Karpas-422 (cell line): ENCODE results near the gene HDHD5. TPM values are rescaled to one million over a fixed set of nuclear protein-coding genes. Genes with fewer than 3 reads are reported as not detected.

Source experiments
- DNase-seq: peaks from one replicate; pipeline ENCODE4 v3.0.0-alpha.2; 2015
- H2AFZ ChIP-seq: fragments of 200-600 bp; sonication (generic); 2 replicates; pipeline ENCODE4 v1.6.1; 2014; ENCODE audit warnings: antibody characterized with exemption, low read length, mixed read lengths
- H3K27ac ChIP-seq: fragments of 200-600 bp; sonication (generic); 2 replicates; pipeline ENCODE4 v1.5.1; 2014; ENCODE audit warnings: mild to moderate bottlenecking, low read length, moderate library complexity
- H3K27me3 ChIP-seq: fragments of 200-600 bp; sonication (generic); 2 replicates; pipeline ENCODE4 v1.6.1; 2014; ENCODE audit warnings: low read length, mixed read lengths
- H3K36me3 ChIP-seq: fragments of 200-600 bp; sonication (generic); 2 replicates; pipeline ENCODE4 v1.6.1; 2014; ENCODE audit warnings: low read length, mixed read lengths; ENCODE audit not compliant: insufficient read depth
- H3K4me1 ChIP-seq: fragments of 200-600 bp; sonication (generic); 2 replicates; pipeline ENCODE4 v1.6.1; 2014; ENCODE audit warnings: mild to moderate bottlenecking, low read length, mixed read lengths
- H3K4me2 ChIP-seq: fragments of 200-600 bp; sonication (generic); 2 replicates; pipeline ENCODE4 v1.6.1; 2014; ENCODE audit warnings: low read length, low read depth, mild to moderate bottlenecking; ENCODE audit not compliant: poor library complexity, severe bottlenecking
- H3K4me3 ChIP-seq: fragments of 200-600 bp; sonication (generic); 2 replicates; pipeline ENCODE4 v1.5.1; 2014; ENCODE audit warnings: mild to moderate bottlenecking, antibody characterized with exemption, low read length, mixed read lengths
- H3K79me2 ChIP-seq: fragments of 200-600 bp; sonication (generic); 2 replicates; pipeline ENCODE4 v1.6.1; 2014; ENCODE audit warnings: mild to moderate bottlenecking, low read length, mixed read lengths
- H3K9ac ChIP-seq: fragments of 200-600 bp; sonication (generic); 2 replicates; pipeline ENCODE4 v1.6.0; 2014; ENCODE audit warnings: low read length
- H3K9me2 ChIP-seq: fragments of 200-600 bp; sonication (generic), shearing (Covaris generic); replicated peaks from 2 replicates; pipeline ENCODE4 v1.6.0; 2014; ENCODE audit warnings: mild to moderate bottlenecking, low read length, moderate library complexity; ENCODE audit not compliant: insufficient read depth
- H3K9me3 ChIP-seq: fragments of 300-700, 200-600 bp; sonication (generic); 2 replicates; pipeline ENCODE4 v1.6.1; 2014; ENCODE audit warnings: low read length, mixed read lengths
- H4K20me1 ChIP-seq: fragments of 200-600 bp; sonication (generic); 2 replicates; pipeline ENCODE4 v1.6.1; 2014; ENCODE audit warnings: mild to moderate bottlenecking, antibody characterized with exemption, low read length, low read depth; ENCODE audit not compliant: insufficient read depth
- total RNA-seq: library from RNA; depleted of rRNA; stranded (reverse); fragments of >200 nt; shearing (Covaris generic); gene quantifications from 2 replicates; pipeline ENCODE4 v1.2.3, GENCODE V29; 2014; ENCODE audit warnings: low replicate concordance

Gene HDHD5
- total RNA-seq, 1 experiment from 2014 or later: 29.8 TPM

- H3K4me3 ChIP-seq: no peak within 1 kb of the TSS
- DNase-seq: no peak
- peaks cover 4% of the 10 kb centered on the region; the same call in 1 of the 2 replicates for H4K20me1 ChIP-seq
- H3K9me3 ChIP-seq: no peaks in the 10 kb centered on the region
- H3K79me2 ChIP-seq: no peaks in the 10 kb centered on the region
- H3K4me1 ChIP-seq: no peaks in the 10 kb centered on the region
- no peaks in the 10 kb centered on the region for H3K36me3 ChIP-seq
- no peak within 1 kb of the TSS for H3K27ac ChIP-seq
- no peaks in the 10 kb centered on the region for H3K9me2 ChIP-seq
- H3K27me3 ChIP-seq: no peaks in the 10 kb centered on the region
- no peak within 1 kb of the TSS for H2AFZ ChIP-seq
- peak within 1 kb of the TSS; percentile 38 for H3K4me2 ChIP-seq
- H3K9ac ChIP-seq: no peak within 1 kb of the TSS
Measured at GRCh38 chr22:17121233-17122195, 37.6 kb downstream of the HDHD5 start, which contains the start of gene TMEM121B. Gene TMEM121B, minus strand, starts transcription at chr22:17121360. Its CDS starts 233 bp downstream, at chr22:17121127.

GRCh38 chr22:17120711-17121232, 38.3 kb downstream of the HDHD5 start:
- Histone ChIP-seq H3K27ac (no peak overlapping the region), H3K9me3 (no peaks in the 10 kb centered on the region), H3K4me3 (no peak overlapping the region), H3K9me2 (no peaks in the 10 kb centered on the region), H3K27me3 (no peaks in the 10 kb centered on the region), H3K4me1 (no peaks in the 10 kb centered on the region), H3K4me2 (peak overlapping the region; percentile 38), H4K20me1 (peaks cover 4% of the 10 kb centered on the region; the same call in 1 of the 2 replicates), H3K79me2 (no peaks in the 10 kb centered on the region), H3K36me3 (no peaks in the 10 kb centered on the region), H3K9ac (no peak overlapping the region), H2AFZ (no peak overlapping the region)
- no peak for DNase-seq

- no peak overlapping the region for H2AFZ ChIP-seq
- H3K79me2 ChIP-seq: no peaks in the 10 kb centered on the region
- no peaks in the 10 kb centered on the region for H3K27me3 ChIP-seq
- no peaks in the 10 kb centered on the region for H3K36me3 ChIP-seq
- H3K4me1 ChIP-seq: no peaks in the 10 kb centered on the region
- H4K20me1 ChIP-seq: peaks cover 4% of the 10 kb centered on the region; the same call in 1 of the 2 replicates
- no peaks in the 10 kb centered on the region for H3K9me3 ChIP-seq
- no peak overlapping the region for H3K27ac ChIP-seq
- no peak overlapping the region for H3K4me3 ChIP-seq
- no peaks in the 10 kb centered on the region for H3K9me2 ChIP-seq
- peak; percentile 65 for DNase-seq
- no peak overlapping the region for H3K4me2 ChIP-seq
- H3K9ac ChIP-seq: no peak overlapping the region
Measured at GRCh38 chr22:17120281-17120680, 38.8 kb downstream of the HDHD5 start.

GRCh38 chr22:17119481-17120202, 39.4 kb downstream of the HDHD5 start:
- no peak overlapping the region for H3K4me2 ChIP-seq
- H2AFZ ChIP-seq: no peak overlapping the region
- H3K4me1 ChIP-seq: no peaks in the 10 kb centered on the region
- H3K36me3 ChIP-seq: no peaks in the 10 kb centered on the region
- peak; percentile 78 for DNase-seq
- no peaks in the 10 kb centered on the region for H3K9me2 ChIP-seq
- H3K9me3 ChIP-seq: no peaks in the 10 kb centered on the region
- no peak overlapping the region for H3K27ac ChIP-seq
- H3K4me3 ChIP-seq: no peak overlapping the region
- H3K79me2 ChIP-seq: no peaks in the 10 kb centered on the region
- peaks cover 4% of the 10 kb centered on the region; the same call in 1 of the 2 replicates for H4K20me1 ChIP-seq
- no peaks in the 10 kb centered on the region for H3K27me3 ChIP-seq
- no peak overlapping the region for H3K9ac ChIP-seq

- H3K27ac ChIP-seq: no peak overlapping the region
- no peaks in the 10 kb centered on the region for H3K9me3 ChIP-seq
- no peak overlapping the region for H3K4me3 ChIP-seq
- H3K79me2 ChIP-seq: no peaks in the 10 kb centered on the region
- H3K9me2 ChIP-seq: no peaks in the 10 kb centered on the region
- H3K36me3 ChIP-seq: no peaks in the 10 kb centered on the region
- no peak for DNase-seq
- no peak overlapping the region for H3K4me2 ChIP-seq
- H4K20me1 ChIP-seq: peaks cover 4% of the 10 kb centered on the region; the same call in 1 of the 2 replicates
- no peaks in the 10 kb centered on the region for H3K4me1 ChIP-seq
- H3K9ac ChIP-seq: no peak overlapping the region
- no peaks in the 10 kb centered on the region for H3K27me3 ChIP-seq
- H2AFZ ChIP-seq: no peak overlapping the region
Measured at GRCh38 chr22:17118342-17118741, 40.7 kb downstream of the HDHD5 start.

GRCh38 chr22:17117890-17118289, 41.2 kb downstream of the HDHD5 start:
- no peak overlapping the region for H2AFZ ChIP-seq
- H3K79me2 ChIP-seq: no peaks in the 10 kb centered on the region
- no peaks in the 10 kb centered on the region for H3K27me3 ChIP-seq
- no peaks in the 10 kb centered on the region for H3K9me3 ChIP-seq
- H3K4me2 ChIP-seq: no peak overlapping the region
- no peak overlapping the region for H3K27ac ChIP-seq
- no peaks in the 10 kb centered on the region for H3K36me3 ChIP-seq
- H3K9me2 ChIP-seq: no peaks in the 10 kb centered on the region
- peaks cover 4% of the 10 kb centered on the region; the same call in 1 of the 2 replicates for H4K20me1 ChIP-seq
- no peak overlapping the region for H3K9ac ChIP-seq
- no peak overlapping the region for H3K4me3 ChIP-seq
- H3K4me1 ChIP-seq: no peaks in the 10 kb centered on the region
- DNase-seq: no peak

- no peak overlapping the region for H2AFZ ChIP-seq
- no peak overlapping the region for H3K4me2 ChIP-seq
- no peaks in the 10 kb centered on the region for H3K9me2 ChIP-seq
- H3K79me2 ChIP-seq: no peaks in the 10 kb centered on the region
- no peak overlapping the region for H3K4me3 ChIP-seq
- no peaks in the 10 kb centered on the region for H3K4me1 ChIP-seq
- DNase-seq: no peak
- H3K9me3 ChIP-seq: no peaks in the 10 kb centered on the region
- no peaks in the 10 kb centered on the region for H3K27me3 ChIP-seq
- H3K27ac ChIP-seq: no peak overlapping the region
- H3K36me3 ChIP-seq: no peaks in the 10 kb centered on the region
- H4K20me1 ChIP-seq: peaks cover 4% of the 10 kb centered on the region; the same call in 1 of the 2 replicates
- H3K9ac ChIP-seq: no peak overlapping the region
Measured at GRCh38 chr22:17117400-17117799, 41.7 kb downstream of the HDHD5 start.
